Measurements from ENCODE around the gene BROX. TPM values are rescaled to one million over a fixed set of nuclear protein-coding genes. Genes with fewer than 3 reads are reported as not detected.

Gene BROX
- total RNA-seq, 1 experiment from 2014 or later, result 49.8 TPM

GRCh38 chr1:222734740-222735139 lies 22.4 kb downstream of the BROX start:
- TF ChIP-seq, protein P1, sequence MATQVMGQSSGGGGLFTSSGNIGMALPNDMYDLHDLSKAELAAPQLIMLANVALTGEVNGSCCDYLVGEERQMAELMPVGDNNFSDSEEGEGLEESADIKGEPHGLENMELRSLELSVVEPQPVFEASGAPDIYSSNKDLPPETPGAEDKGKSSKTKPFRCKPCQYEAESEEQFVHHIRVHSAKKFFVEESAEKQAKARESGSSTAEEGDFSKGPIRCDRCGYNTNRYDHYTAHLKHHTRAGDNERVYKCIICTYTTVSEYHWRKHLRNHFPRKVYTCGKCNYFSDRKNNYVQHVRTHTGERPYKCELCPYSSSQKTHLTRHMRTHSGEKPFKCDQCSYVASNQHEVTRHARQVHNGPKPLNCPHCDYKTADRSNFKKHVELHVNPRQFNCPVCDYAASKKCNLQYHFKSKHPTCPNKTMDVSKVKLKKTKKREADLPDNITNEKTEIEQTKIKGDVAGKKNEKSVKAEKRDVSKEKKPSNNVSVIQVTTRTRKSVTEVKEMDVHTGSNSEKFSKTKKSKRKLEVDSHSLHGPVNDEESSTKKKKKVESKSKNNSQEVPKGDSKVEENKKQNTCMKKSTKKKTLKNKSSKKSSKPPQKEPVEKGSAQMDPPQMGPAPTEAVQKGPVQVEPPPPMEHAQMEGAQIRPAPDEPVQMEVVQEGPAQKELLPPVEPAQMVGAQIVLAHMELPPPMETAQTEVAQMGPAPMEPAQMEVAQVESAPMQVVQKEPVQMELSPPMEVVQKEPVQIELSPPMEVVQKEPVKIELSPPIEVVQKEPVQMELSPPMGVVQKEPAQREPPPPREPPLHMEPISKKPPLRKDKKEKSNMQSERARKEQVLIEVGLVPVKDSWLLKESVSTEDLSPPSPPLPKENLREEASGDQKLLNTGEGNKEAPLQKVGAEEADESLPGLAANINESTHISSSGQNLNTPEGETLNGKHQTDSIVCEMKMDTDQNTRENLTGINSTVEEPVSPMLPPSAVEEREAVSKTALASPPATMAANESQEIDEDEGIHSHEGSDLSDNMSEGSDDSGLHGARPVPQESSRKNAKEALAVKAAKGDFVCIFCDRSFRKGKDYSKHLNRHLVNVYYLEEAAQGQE (IDR thresholded peaks at IDR 0.05; ENCODE audit: insufficient read depth in 1 of 2, low read depth in 2 of 2, low read length in 1 of 2), result no peak
- TF ChIP-seq, protein P2, sequence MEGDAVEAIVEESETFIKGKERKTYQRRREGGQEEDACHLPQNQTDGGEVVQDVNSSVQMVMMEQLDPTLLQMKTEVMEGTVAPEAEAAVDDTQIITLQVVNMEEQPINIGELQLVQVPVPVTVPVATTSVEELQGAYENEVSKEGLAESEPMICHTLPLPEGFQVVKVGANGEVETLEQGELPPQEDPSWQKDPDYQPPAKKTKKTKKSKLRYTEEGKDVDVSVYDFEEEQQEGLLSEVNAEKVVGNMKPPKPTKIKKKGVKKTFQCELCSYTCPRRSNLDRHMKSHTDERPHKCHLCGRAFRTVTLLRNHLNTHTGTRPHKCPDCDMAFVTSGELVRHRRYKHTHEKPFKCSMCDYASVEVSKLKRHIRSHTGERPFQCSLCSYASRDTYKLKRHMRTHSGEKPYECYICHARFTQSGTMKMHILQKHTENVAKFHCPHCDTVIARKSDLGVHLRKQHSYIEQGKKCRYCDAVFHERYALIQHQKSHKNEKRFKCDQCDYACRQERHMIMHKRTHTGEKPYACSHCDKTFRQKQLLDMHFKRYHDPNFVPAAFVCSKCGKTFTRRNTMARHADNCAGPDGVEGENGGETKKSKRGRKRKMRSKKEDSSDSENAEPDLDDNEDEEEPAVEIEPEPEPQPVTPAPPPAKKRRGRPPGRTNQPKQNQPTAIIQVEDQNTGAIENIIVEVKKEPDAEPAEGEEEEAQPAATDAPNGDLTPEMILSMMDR (IDR thresholded peaks at IDR 0.05), result no peak
- no peak for TF ChIP-seq POLR2AphosphoS5 (IDR thresholded peaks at IDR 0.05; ENCODE audit: low read depth, low read length)
- no peak for TF ChIP-seq TCF7L2 (IDR thresholded peaks at IDR 0.05; ENCODE audit: low read depth, low read length)
- TF ChIP-seq SIN3A (IDR thresholded peaks at IDR 0.05; ENCODE audit: borderline replicate concordance, insufficient read depth, low read depth, low read length), result no peak
- BruUV-seq (replicated peaks), result no TSS peak
- Histone ChIP-seq H3K27me3 (ENCODE audit: control insufficient read depth, insufficient read depth, low read length) (no peaks in the 10 kb centered on the region), H3K36me3 (ENCODE audit: control insufficient read depth, insufficient read depth, low read length) (peaks cover 38% of the 10 kb centered on the region), H3K27ac (ENCODE audit: low read length) (no peak overlapping the region), H3K9me3 (ENCODE audit: control insufficient read depth, insufficient read depth, low read depth, low read length) (no peaks in the 10 kb centered on the region), H3K4me1 (ENCODE audit: control insufficient read depth, insufficient read depth, low read length) (no peaks in the 10 kb centered on the region; the same call in 1 of the 2 replicates), H3K4me3 (ENCODE audit: low read depth in 2 of 2, low read length in 2 of 2) (no peak overlapping the region)
- in situ Hi-C loops (cut with HindIII; ENCODE audit: low pct_unique_long_range_greater_than_20kb, low sequenced_read_pairs), result loop anchor here (25.0 kb wide), 1 partner anchor 353 kb away; no protein-coding TSS in a partner anchor
- ChIA-PET POLR2A (no interaction called here), CTCF (no interaction called here)
- DNase-seq (ENCODE audit: low read depth, low spot score) (no peak), ATAC-seq (no peak)
- intact Hi-C loops (cut with micrococcal nuclease; ENCODE audit: unreplicated experiment), result loop anchor here (5.0 kb wide), 1 partner anchor 348 kb away; no protein-coding TSS in a partner anchor

GRCh38 chr1:222736470-222736869 lies 24.1 kb downstream of the BROX start:
- in situ Hi-C loops (cut with HindIII; ENCODE audit: low pct_unique_long_range_greater_than_20kb, low sequenced_read_pairs), result loop anchor here (25.0 kb wide), 1 partner anchor 351 kb away; no protein-coding TSS in a partner anchor
- POLR2A ChIA-PET, result no interaction called here

More at GRCh38 chr1:222736470-222736869, 24.1 kb downstream of the BROX start:
- ATAC-seq (no peak), DNase-seq (ENCODE audit: low read depth, low spot score) (no peak)
- no TSS peak for BruUV-seq (replicated peaks)
- Histone ChIP-seq H3K36me3 (ENCODE audit: control insufficient read depth, insufficient read depth, low read length) (peaks cover 25% of the 10 kb centered on the region), H3K9me3 (ENCODE audit: control insufficient read depth, insufficient read depth, low read depth, low read length) (no peaks in the 10 kb centered on the region), H3K27ac (ENCODE audit: low read length) (no peak overlapping the region), H3K4me3 (ENCODE audit: low read depth in 2 of 2, low read length in 2 of 2) (no peak overlapping the region), H3K4me1 (ENCODE audit: control insufficient read depth, insufficient read depth, low read length) (no peaks in the 10 kb centered on the region; the same call in 1 of the 2 replicates), H3K27me3 (ENCODE audit: control insufficient read depth, insufficient read depth, low read length) (no peaks in the 10 kb centered on the region)
- TF ChIP-seq, protein P1 (IDR thresholded peaks at IDR 0.05; ENCODE audit: insufficient read depth in 1 of 2, low read depth in 2 of 2, low read length in 1 of 2), result no peak
- TF ChIP-seq TCF7L2 (IDR thresholded peaks at IDR 0.05; ENCODE audit: low read depth, low read length) (no peak), SIN3A (IDR thresholded peaks at IDR 0.05; ENCODE audit: borderline replicate concordance, insufficient read depth, low read depth, low read length) (no peak), POLR2AphosphoS5 (IDR thresholded peaks at IDR 0.05; ENCODE audit: low read depth, low read length) (no peak)
- TF ChIP-seq, protein P2 (IDR thresholded peaks at IDR 0.05), result no peak
- CTCF ChIA-PET, result no interaction called here
- intact Hi-C loops (cut with micrococcal nuclease; ENCODE audit: unreplicated experiment), result loop anchor here (5.0 kb wide), 1 partner anchor 346 kb away; no protein-coding TSS in a partner anchor
